ENCODE measurements around the gene PRSS50.

- no peak for TF ChIP-seq CTCF (IDR thresholded peaks at IDR 0.05)
- no peak for TF ChIP-seq POLR2AphosphoS5 (IDR thresholded peaks at IDR 0.05; ENCODE audit: insufficient read depth in 1 of 2, low read depth in 1 of 2)
- TF ChIP-seq POLR2A (IDR thresholded peaks at IDR 0.05) = no peak
These were observed 49.1 kb downstream of the PRSS50 start for GRCh38 chr3:46668591-46668990.

Measured in vagina (tissue), 2 donors.